Loucy (cell line): Measurements from ENCODE around the gene SLC17A8.

Experiments
- H2AFZ ChIP-seq: fragments of 200-600 bp; sonication (generic); 2 replicates; pipeline ENCODE4 v1.6.0; 2016; ENCODE audit warnings: antibody characterized with exemption, mild to moderate bottlenecking, low read length, moderate library complexity
- H3F3A ChIP-seq: fragments of 200-600 bp; 2 replicates; pipeline ENCODE4 v1.6.0; 2016; ENCODE audit warnings: antibody characterized with exemption, low read depth, mild to moderate bottlenecking
- H3K27me3 ChIP-seq: fragments of 200-600 bp; sonication (generic); 2 replicates; pipeline ENCODE4 v1.6.1; 2014; ENCODE audit warnings: low read length, mild to moderate bottlenecking; ENCODE audit not compliant: insufficient read depth, poor library complexity, severe bottlenecking
- H3K36me3 ChIP-seq: fragments of 200-600 bp; sonication (generic); 2 replicates; pipeline ENCODE4 v1.6.1; 2016; ENCODE audit warnings: low read length; ENCODE audit not compliant: insufficient read depth
- H3K4me1 ChIP-seq: fragments of 200-600 bp; sonication (generic); 2 replicates; pipeline ENCODE4 v1.5.1; 2014; ENCODE audit warnings: low read length, mild to moderate bottlenecking; ENCODE audit not compliant: insufficient read depth, poor library complexity, severe bottlenecking
- H3K4me2 ChIP-seq: fragments of 200-600 bp; sonication (generic); 2 replicates; pipeline ENCODE4 v1.6.0; 2014; ENCODE audit warnings: antibody characterized with exemption, low read length, low read depth, mild to moderate bottlenecking; ENCODE audit not compliant: poor library complexity, severe bottlenecking
- H3K4me3 ChIP-seq: fragments of 200-600 bp; sonication (generic); 2 replicates; pipeline ENCODE4 v1.5.1; 2014; ENCODE audit warnings: low read length, mild to moderate bottlenecking, mixed read lengths; ENCODE audit not compliant: poor library complexity, severe bottlenecking
- H3K79me2 ChIP-seq: fragments of 200-600 bp; sonication (generic); 2 replicates; pipeline ENCODE4 v1.6.1; 2014; ENCODE audit warnings: low read length; ENCODE audit not compliant: insufficient read depth
- H3K9ac ChIP-seq: fragments of 200-600 bp; sonication (generic); 2 replicates; pipeline ENCODE4 v1.6.0; 2014; ENCODE audit warnings: mild to moderate bottlenecking, low read depth, low read length, moderate library complexity; ENCODE audit not compliant: poor library complexity, severe bottlenecking
- H3K9me2 ChIP-seq: fragments of 200-600 bp; sonication (generic); replicated peaks from 2 replicates; pipeline ENCODE4 v1.6.1; 2016; ENCODE audit warnings: low read depth, low read length, mixed read lengths
- H3K9me3 ChIP-seq: fragments of 200-600 bp; sonication (generic); 2 replicates; pipeline ENCODE4 v1.6.1; 2014; ENCODE audit warnings: mild to moderate bottlenecking, antibody characterized with exemption, low read length, low read depth; ENCODE audit not compliant: insufficient read depth
- H4K20me1 ChIP-seq: fragments of 200-600 bp; sonication (generic); 2 replicates; pipeline ENCODE4 v1.6.0; 2014; ENCODE audit warnings: antibody characterized with exemption, low read length, mild to moderate bottlenecking; ENCODE audit not compliant: insufficient read depth, poor library complexity, severe bottlenecking
- CTCF ChIP-seq: fragments of 200-600 bp; sonication (generic); conservative IDR thresholded peaks from 2 replicates; pipeline ENCODE4 v1.5.1; 2014; ENCODE audit warnings: mild to moderate bottlenecking, antibody characterized with exemption, low read length
- EZH2phosphoT487 ChIP-seq: fragments of 200-600 bp; IDR thresholded peaks from 2 replicates; pipeline ENCODE4 v1.6.1; 2018; ENCODE audit warnings: antibody characterized with exemption, mild to moderate bottlenecking, moderate library complexity, borderline replicate concordance

The SLC17A8 gene

GRCh38 chr12:100383586-100384558 lies 27.0 kb downstream of the SLC17A8 start:
- Histone ChIP-seq H2AFZ (no peak overlapping the region), H3K9ac (no peak overlapping the region), H3F3A (no peaks in the 10 kb centered on the region), H3K79me2 (no peaks in the 10 kb centered on the region), H3K9me2 (no peaks in the 10 kb centered on the region), H3K9me3 (no peaks in the 10 kb centered on the region), H3K27me3 (no peaks in the 10 kb centered on the region), H3K4me2 (no peak overlapping the region), H3K4me3 (no peak overlapping the region), H3K4me1 (no peaks in the 10 kb centered on the region), H3K36me3 (no peaks in the 10 kb centered on the region), H4K20me1 (no peaks in the 10 kb centered on the region)
- TF ChIP-seq CTCF, result no peak
- TF ChIP-seq EZH2phosphoT487, result no peak

- H3K4me3 ChIP-seq, result no peak overlapping the region
- no peaks in the 10 kb centered on the region for H3K9me3 ChIP-seq
- no peak for TF ChIP-seq EZH2phosphoT487
- no peak for TF ChIP-seq CTCF
- no peaks in the 10 kb centered on the region for H3K79me2 ChIP-seq
- no peak overlapping the region for H3K4me2 ChIP-seq
- no peaks in the 10 kb centered on the region for H3K9me2 ChIP-seq
- H3K9ac ChIP-seq, result no peak overlapping the region
- H3K36me3 ChIP-seq, result no peaks in the 10 kb centered on the region
- H3K27me3 ChIP-seq, result no peaks in the 10 kb centered on the region
- H3F3A ChIP-seq, result no peaks in the 10 kb centered on the region
- no peaks in the 10 kb centered on the region for H4K20me1 ChIP-seq
- no peaks in the 10 kb centered on the region for H3K4me1 ChIP-seq
- no peak overlapping the region for H2AFZ ChIP-seq
Observed at GRCh38 chr12:100384559-100384935, 27.7 kb downstream of the SLC17A8 start.

GRCh38 chr12:100388382-100388781 lies 31.5 kb downstream of the SLC17A8 start:
- Histone ChIP-seq H2AFZ (no peak overlapping the region), H3K9me2 (no peaks in the 10 kb centered on the region)

More at GRCh38 chr12:100388382-100388781, 31.5 kb downstream of the SLC17A8 start:
- Histone ChIP-seq H3K4me1 (no peaks in the 10 kb centered on the region), H3K9ac (no peak overlapping the region), H3K27me3 (no peaks in the 10 kb centered on the region), H3K79me2 (no peaks in the 10 kb centered on the region), H3K4me2 (no peak overlapping the region), H3K9me3 (no peaks in the 10 kb centered on the region), H3K4me3 (no peak overlapping the region), H3K36me3 (no peaks in the 10 kb centered on the region), H4K20me1 (no peaks in the 10 kb centered on the region), H3F3A (no peaks in the 10 kb centered on the region)
- TF ChIP-seq CTCF (no peak), EZH2phosphoT487 (no peak)
